NT2/D1 (cell line): Measurements from ENCODE around the gene CCDC13.

Experiments used
- DNase-seq: peaks from one replicate; pipeline ENCODE4 v3.0.0-alpha.2; 2011; ENCODE audit warnings: low read depth, low spot score
- H3K27me3 ChIP-seq: 2 replicates; pipeline ENCODE4 v1.6.0; 2011; ENCODE audit warnings: mild to moderate bottlenecking; ENCODE audit not compliant: insufficient read length, insufficient read depth
- H3K36me3 ChIP-seq: 2 replicates; pipeline ENCODE4 v1.6.1; 2011; ENCODE audit warnings: mild to moderate bottlenecking, low read length, mixed read lengths; ENCODE audit not compliant: insufficient read depth, insufficient read length
- H3K4me1 ChIP-seq: 2 replicates; pipeline ENCODE4 v1.5.1; 2011; ENCODE audit not compliant: insufficient read depth, insufficient read length
- H3K4me3 ChIP-seq: 2 replicates; pipeline ENCODE4 v1.5.1; 2011; ENCODE audit warnings: low read depth; ENCODE audit not compliant: insufficient read length
- H3K9ac ChIP-seq: 2 replicates; pipeline ENCODE4 v1.6.0; 2011; ENCODE audit warnings: low read depth; ENCODE audit not compliant: insufficient read length
- H3K9me3 ChIP-seq: 2 replicates; pipeline ENCODE4 v1.5.1; 2011; ENCODE audit warnings: mild to moderate bottlenecking, low read length; ENCODE audit not compliant: insufficient read depth
- SUZ12 ChIP-seq: IDR thresholded peaks from 2 replicates; pipeline ENCODE4 v1.6.1; 2011; ENCODE audit not compliant: insufficient read length, insufficient read depth; ENCODE audit errors: extremely low read depth
- YY1 ChIP-seq: IDR thresholded peaks from 2 replicates; pipeline ENCODE4 v1.6.1; 2011; ENCODE audit not compliant: insufficient read length, insufficient read depth
- ZNF274 ChIP-seq: IDR thresholded peaks from 2 replicates; pipeline ENCODE4 v1.6.1; 2011; ENCODE audit warnings: mild to moderate bottlenecking, low read depth, low read length

The CCDC13 gene

DNA sequence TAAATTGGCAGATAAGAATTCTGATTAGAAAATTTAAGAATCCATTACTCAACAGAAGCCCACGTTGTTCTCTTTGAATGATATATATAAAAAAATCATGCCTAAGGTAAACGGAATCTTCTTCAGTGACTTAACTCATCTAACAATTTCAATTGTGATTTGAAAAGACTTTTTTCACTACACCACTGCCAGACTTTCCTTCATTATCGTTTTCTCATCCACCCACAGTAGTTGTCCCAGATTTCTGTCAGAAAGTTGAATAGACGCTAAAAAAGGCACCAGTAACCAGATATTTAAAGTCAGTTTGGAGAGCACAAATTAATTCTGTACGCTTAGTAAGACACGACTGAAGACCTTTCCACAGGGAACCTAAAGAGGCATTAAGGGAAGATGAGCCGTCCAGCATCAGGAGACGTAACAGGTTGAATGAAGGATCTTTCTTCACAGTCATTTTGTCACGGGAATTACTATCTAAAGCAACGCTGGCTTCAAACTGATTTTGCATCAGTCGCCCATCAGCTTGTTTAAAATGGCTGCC is 29.9 kb upstream of the CCDC13 start:
- 0 out of 2 replicates have a peak, but pooled peaks cover 10% of the 10 kb centered on the region for H3K9me3 ChIP-seq
- TF ChIP-seq SUZ12 (no peak), YY1 (peak; percentile 47), ZNF274 (no peak)
- H3K9ac ChIP-seq: peak overlapping the region; percentile 94
- DNase-seq: no peak
- no peaks in the 10 kb centered on the region for H3K4me1 ChIP-seq
- H3K4me3 ChIP-seq: peak overlapping the region; percentile 79
- H3K36me3 ChIP-seq: peaks cover 29% of the 10 kb centered on the region
- H3K27me3 ChIP-seq: peaks cover 16% of the 10 kb centered on the region

DNA sequence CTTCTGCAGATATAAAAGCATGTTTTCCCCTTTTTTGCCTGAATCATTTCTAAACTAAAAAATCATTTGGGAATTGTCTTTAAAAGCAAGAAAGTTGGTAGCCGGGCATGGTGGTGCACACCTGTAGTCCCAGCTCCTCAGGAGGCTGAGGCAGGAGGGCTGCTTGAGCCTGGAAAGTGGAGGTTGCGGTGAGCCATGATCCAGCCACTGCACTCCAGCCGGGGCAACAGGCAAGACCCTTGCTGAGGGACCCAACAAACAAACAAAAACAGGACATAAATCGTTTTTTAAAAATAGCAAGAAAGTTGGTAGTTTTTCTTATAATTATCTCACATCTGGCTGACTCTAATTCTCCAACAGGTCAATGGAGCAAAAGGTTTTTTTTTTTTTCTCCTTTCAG is 28.7 kb upstream of the CCDC13 start:
- peaks cover 16% of the 10 kb centered on the region for H3K27me3 ChIP-seq
- DNase-seq: no peak
- H3K9me3 ChIP-seq: 0 out of 2 replicates have a peak, but pooled peaks cover 10% of the 10 kb centered on the region
- H3K36me3 ChIP-seq: peaks cover 29% of the 10 kb centered on the region
- no peak overlapping the region for H3K9ac ChIP-seq
- H3K4me1 ChIP-seq: no peaks in the 10 kb centered on the region
- TF ChIP-seq ZNF274 (no peak), SUZ12 (no peak), YY1 (no peak)
- H3K4me3 ChIP-seq: no peak overlapping the region

DNA sequence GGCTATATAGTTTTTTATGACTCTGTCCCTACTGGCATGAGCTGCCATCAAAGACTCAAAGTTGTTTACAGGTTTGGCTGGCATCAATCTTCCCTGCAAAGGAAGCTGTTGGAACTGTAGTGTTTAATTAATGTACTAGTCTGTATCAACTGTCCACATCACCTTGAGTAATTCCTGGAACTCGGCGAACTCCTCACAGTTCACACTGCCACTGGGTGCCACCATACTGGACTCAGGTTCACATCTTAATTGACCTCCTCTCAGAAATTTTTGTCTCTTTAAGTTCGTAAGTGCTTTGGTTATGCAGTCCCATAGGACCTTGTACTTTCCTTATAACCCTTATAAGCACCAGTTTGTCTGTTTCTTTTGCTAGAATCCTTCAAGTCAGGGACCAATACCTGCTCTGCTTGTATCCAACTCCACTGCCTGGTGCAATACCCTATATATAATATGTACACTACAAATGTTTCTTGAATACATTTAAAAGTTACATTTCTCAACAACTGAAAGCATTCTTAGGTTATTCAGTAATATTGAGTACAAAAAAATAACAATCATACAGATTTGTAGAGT is 28.1 kb upstream of the CCDC13 start:
- no peak overlapping the region for H3K4me3 ChIP-seq
- no peaks in the 10 kb centered on the region for H3K4me1 ChIP-seq
- peaks cover 16% of the 10 kb centered on the region for H3K27me3 ChIP-seq
- no peak for DNase-seq
- peaks cover 30% of the 10 kb centered on the region for H3K36me3 ChIP-seq
- 0 out of 2 replicates have a peak, but pooled peaks cover 10% of the 10 kb centered on the region for H3K9me3 ChIP-seq
- H3K9ac ChIP-seq: no peak overlapping the region
- TF ChIP-seq SUZ12 (no peak), ZNF274 (no peak), YY1 (no peak)

DNA sequence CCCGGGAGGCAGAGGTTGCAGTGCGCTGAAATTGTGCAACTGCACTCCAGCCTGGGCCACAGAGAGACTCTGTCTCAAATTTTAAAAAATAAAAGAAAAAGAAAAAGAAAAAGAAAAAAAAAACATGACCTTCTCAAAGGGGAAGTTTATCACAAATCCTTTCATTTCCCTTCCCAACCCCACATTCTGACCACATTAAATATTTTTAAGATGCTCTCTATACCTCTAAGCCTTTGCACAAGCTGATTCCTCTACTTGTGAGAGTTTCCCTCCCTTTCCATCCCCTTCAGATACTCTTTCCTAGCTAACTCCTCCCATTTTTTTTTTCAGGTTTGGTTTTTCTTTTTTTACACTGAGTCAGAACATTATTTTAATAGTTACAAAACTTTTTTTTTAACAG is 27.2 kb upstream of the CCDC13 start:
- TF ChIP-seq ZNF274: no peak
- TF ChIP-seq YY1: no peak
- TF ChIP-seq SUZ12: no peak
- H3K4me3 ChIP-seq: no peak overlapping the region
- H3K27me3 ChIP-seq: peaks cover 8% of the 10 kb centered on the region
- H3K4me1 ChIP-seq: no peaks in the 10 kb centered on the region
- 0 out of 2 replicates have a peak, but pooled peaks cover 10% of the 10 kb centered on the region for H3K9me3 ChIP-seq
- no peak overlapping the region for H3K9ac ChIP-seq
- DNase-seq: no peak
- H3K36me3 ChIP-seq: peaks cover 38% of the 10 kb centered on the region

DNA sequence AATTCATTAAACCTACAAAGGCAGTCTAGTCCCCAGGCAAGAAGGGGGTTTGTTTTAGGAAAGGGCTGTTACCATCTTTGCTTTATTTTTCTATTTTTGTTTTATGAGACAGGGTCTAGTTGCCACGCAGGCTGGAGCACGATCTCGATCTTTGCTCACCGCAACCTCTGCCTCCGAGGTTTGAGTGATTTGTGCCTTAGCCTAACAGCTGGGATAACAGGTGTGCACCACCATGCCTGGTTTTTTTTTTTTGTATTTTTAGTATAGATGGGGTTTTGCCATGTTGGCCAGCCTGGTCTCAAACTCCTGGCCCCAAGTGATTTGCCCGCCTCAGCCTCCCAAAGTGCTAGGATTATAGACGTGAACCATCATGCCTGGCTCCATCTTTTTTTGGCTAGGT is 26.3 kb upstream of the CCDC13 start:
- Histone ChIP-seq H3K9me3 (0 out of 2 replicates have a peak, but pooled peaks cover 10% of the 10 kb centered on the region), H3K4me3 (no peak overlapping the region), H3K36me3 (peaks cover 40% of the 10 kb centered on the region), H3K27me3 (no peaks in the 10 kb centered on the region), H3K9ac (no peak overlapping the region), H3K4me1 (no peaks in the 10 kb centered on the region)
- DNase-seq: no peak
- no peak for TF ChIP-seq SUZ12
- no peak for TF ChIP-seq YY1
- no peak for TF ChIP-seq ZNF274

DNA sequence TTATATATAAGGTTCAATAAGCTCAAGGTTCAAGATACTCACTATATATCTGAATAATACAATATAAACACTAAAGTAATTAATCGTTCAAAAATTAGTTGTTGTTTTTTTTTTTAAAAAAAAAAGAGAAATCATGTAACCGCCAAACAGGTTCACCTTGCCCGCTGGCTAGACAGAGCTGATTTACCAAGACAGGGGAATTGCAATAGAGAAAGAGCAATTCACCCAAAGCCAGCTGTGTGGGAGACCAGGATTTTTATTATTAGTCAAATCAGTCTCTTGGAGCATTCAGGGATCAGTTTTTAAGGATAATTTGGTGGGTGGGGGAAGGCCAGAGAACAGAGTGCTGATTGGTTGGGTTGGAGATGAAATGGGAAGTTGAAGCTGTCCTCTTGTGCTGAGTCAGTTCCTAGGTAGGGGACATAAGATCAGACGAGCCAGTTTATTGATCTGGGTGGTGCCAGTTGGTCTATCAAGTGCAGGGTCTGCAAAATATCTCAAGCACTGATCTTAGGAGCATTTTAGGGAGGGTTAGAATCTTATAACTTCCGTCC is 23.4 kb upstream of the CCDC13 start:
- Histone ChIP-seq H3K4me3 (no peak overlapping the region), H3K36me3 (peaks cover 46% of the 10 kb centered on the region), H3K27me3 (no peaks in the 10 kb centered on the region), H3K4me1 (no peaks in the 10 kb centered on the region), H3K9me3 (0 out of 2 replicates have a peak, but pooled peaks cover 10% of the 10 kb centered on the region), H3K9ac (no peak overlapping the region)
- DNase-seq: no peak
- TF ChIP-seq ZNF274 (no peak), SUZ12 (no peak), YY1 (no peak)

DNA sequence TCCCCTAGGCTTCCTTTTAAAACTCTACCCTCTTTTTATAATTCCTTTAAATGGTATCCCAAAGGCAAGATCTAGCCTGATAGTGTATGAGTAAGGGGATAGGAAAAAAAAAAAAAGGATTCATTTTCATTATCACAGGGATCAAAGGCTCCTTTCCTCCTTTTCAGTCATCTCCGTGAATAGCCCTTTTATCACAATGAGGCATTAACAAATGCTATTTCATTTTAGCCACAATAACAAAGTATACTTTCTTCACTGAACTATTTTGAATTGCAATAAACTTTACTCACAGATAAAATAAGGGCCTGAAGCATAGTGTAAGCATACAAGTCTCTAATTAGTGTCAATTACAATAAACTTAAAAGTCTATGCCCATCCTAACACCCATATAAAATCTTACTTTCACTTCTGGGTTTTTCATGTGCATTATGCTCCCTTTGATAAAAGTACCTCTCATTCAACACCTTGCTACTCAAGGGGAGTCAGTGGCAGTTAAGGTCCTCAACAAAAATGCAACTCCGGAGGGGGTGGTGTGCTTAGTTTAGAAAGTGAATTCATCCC is 22.6 kb upstream of the CCDC13 start:
- H3K9me3 ChIP-seq: 0 out of 2 replicates have a peak, but pooled peaks cover 10% of the 10 kb centered on the region
- DNase-seq: no peak
- TF ChIP-seq SUZ12 (no peak), ZNF274 (no peak), YY1 (no peak)
- H3K27me3 ChIP-seq: no peaks in the 10 kb centered on the region
- no peak overlapping the region for H3K9ac ChIP-seq
- no peak overlapping the region for H3K4me3 ChIP-seq
- H3K4me1 ChIP-seq: no peaks in the 10 kb centered on the region
- H3K36me3 ChIP-seq: peaks cover 44% of the 10 kb centered on the region

DNA sequence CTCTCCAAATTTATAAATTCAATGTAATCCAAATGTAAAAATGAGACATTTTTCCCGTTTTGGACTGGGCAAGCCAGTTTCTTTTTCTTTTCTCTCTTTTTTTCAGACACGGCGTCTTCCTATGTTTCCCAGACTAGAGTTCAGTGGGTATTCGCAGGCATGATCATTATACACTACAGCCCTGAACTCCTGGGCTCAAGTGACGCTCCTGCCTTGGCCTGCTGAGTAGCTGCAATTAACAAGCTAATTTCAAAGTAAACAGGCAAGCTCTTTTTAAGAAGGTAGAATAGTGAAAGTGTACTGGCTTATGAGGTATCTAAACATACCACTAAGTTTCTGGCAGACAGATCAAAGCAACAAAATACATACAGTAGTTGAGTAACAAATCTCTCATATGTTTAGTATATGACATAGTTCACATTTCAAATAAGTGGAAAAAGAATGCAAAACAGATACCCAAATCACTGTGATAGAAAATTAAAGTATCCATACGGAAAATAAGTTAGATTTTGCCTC is 17.7 kb upstream of the CCDC13 start:
- TF ChIP-seq YY1: no peak
- TF ChIP-seq ZNF274: no peak
- no peak for TF ChIP-seq SUZ12
- H3K4me3 ChIP-seq: no peak overlapping the region

More for the DNA sequence above, 17.7 kb upstream of the CCDC13 start:
- H3K4me1 ChIP-seq: no peaks in the 10 kb centered on the region
- no peaks in the 10 kb centered on the region for H3K9me3 ChIP-seq
- H3K9ac ChIP-seq: no peak overlapping the region
- no peaks in the 10 kb centered on the region for H3K27me3 ChIP-seq
- DNase-seq: no peak
- peaks cover 61% of the 10 kb centered on the region for H3K36me3 ChIP-seq
